Measurements from ENCODE around the gene MFN1.

MFN1 gene

GRCh38 chr3:179336345-179336929 lies 11.1 kb upstream of the MFN1 start:
- DNase-seq (ENCODE audit: low spot score): no peak
- TF ChIP-seq CTCF (IDR thresholded peaks at IDR 0.05; ENCODE audit: extremely low read depth, insufficient read depth, missing control alignments): no peak
- in situ Hi-C loops (cut with MboI; ENCODE audit: low pct_unique_long_range_greater_than_20kb, low sequenced_read_pairs, unreplicated experiment): no loop called here

GRCh38 chr3:179348325-179349013 lies 960 bp downstream of the MFN1 start:
- in situ Hi-C loops (cut with MboI; ENCODE audit: low pct_unique_long_range_greater_than_20kb, low sequenced_read_pairs, unreplicated experiment): no loop called here
- TF ChIP-seq CTCF (IDR thresholded peaks at IDR 0.05; ENCODE audit: extremely low read depth, insufficient read depth, missing control alignments): no peak
- DNase-seq (ENCODE audit: low spot score): peak; percentile 73

- in situ Hi-C loops (cut with MboI; ENCODE audit: low pct_unique_long_range_greater_than_20kb, low sequenced_read_pairs, unreplicated experiment): no loop called here
- DNase-seq (ENCODE audit: low spot score): no peak
- no peak for TF ChIP-seq CTCF (IDR thresholded peaks at IDR 0.05; ENCODE audit: extremely low read depth, insufficient read depth, missing control alignments)
Observed at GRCh38 chr3:179355996-179356395, 8.5 kb downstream of the MFN1 start.

GRCh38 chr3:179363332-179363731 lies 15.8 kb downstream of the MFN1 start:
- no peak for TF ChIP-seq CTCF (IDR thresholded peaks at IDR 0.05; ENCODE audit: extremely low read depth, insufficient read depth, missing control alignments)
- in situ Hi-C loops (cut with MboI; ENCODE audit: low pct_unique_long_range_greater_than_20kb, low sequenced_read_pairs, unreplicated experiment): no loop called here
- no peak for DNase-seq (ENCODE audit: low spot score)

GRCh38 chr3:179369621-179370020 lies 22.1 kb downstream of the MFN1 start:
- in situ Hi-C loops (cut with MboI; ENCODE audit: low pct_unique_long_range_greater_than_20kb, low sequenced_read_pairs, unreplicated experiment): no loop called here
- no peak for TF ChIP-seq CTCF (IDR thresholded peaks at IDR 0.05; ENCODE audit: extremely low read depth, insufficient read depth, missing control alignments)
- DNase-seq (ENCODE audit: low spot score): no peak

- in situ Hi-C loops (cut with MboI; ENCODE audit: low pct_unique_long_range_greater_than_20kb, low sequenced_read_pairs, unreplicated experiment): no loop called here
- no peak for DNase-seq (ENCODE audit: low spot score)
Observed at GRCh38 chr3:179373938-179374337, 26.4 kb downstream of the MFN1 start.

More at GRCh38 chr3:179373938-179374337, 26.4 kb downstream of the MFN1 start:
- TF ChIP-seq CTCF (IDR thresholded peaks at IDR 0.05; ENCODE audit: extremely low read depth, insufficient read depth, missing control alignments): no peak

Data from GM13977 (cell line).